ENCODE results near the gene TMEM51. TPM values are rescaled to one million over a fixed set of nuclear protein-coding genes. Genes with fewer than 3 reads are reported as not detected.

The TMEM51 gene
- total and polyA plus RNA-seq, 10 of the 15 experiments (the other 5 are each of a cell fraction or from before 2014, with no cell fraction given), result 0.55 to 4.8 (median 3.1) TPM

DNA sequence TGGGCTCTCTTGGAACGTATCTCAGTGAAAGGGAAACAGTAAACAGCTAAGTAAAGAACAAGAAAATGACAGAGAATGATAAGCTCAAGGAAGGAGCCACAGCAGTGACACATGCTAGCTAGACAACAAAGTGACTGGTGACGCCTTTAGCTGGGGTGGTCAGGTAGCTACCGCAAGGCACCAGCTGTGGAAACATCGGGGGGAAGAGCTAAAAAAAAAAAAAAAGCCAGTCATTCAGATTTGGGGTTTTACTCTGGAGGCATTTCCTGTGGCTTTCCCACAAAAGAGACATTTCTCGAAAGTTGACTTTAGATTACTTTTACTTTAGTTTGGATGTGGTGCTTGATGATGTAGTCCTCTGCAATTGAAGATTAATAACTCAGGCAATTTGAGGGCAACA is 95.5 kb downstream of the TMEM51 start (continued):
- TF ChIP-seq, protein P1, sequence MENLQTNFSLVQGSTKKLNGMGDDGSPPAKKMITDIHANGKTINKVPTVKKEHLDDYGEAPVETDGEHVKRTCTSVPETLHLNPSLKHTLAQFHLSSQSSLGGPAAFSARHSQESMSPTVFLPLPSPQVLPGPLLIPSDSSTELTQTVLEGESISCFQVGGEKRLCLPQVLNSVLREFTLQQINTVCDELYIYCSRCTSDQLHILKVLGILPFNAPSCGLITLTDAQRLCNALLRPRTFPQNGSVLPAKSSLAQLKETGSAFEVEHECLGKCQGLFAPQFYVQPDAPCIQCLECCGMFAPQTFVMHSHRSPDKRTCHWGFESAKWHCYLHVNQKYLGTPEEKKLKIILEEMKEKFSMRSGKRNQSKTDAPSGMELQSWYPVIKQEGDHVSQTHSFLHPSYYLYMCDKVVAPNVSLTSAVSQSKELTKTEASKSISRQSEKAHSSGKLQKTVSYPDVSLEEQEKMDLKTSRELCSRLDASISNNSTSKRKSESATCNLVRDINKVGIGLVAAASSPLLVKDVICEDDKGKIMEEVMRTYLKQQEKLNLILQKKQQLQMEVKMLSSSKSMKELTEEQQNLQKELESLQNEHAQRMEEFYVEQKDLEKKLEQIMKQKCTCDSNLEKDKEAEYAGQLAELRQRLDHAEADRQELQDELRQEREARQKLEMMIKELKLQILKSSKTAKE (IDR thresholded peaks at IDR 0.05; ENCODE audit: low read depth, poor library complexity, severe bottlenecking), result no peak
- TF ChIP-seq SUZ12 (IDR thresholded peaks at IDR 0.05; ENCODE audit: unreplicated experiment), result no peak
- no peak for TF ChIP-seq NFXL1 (IDR thresholded peaks at IDR 0.05; ENCODE audit: borderline replicate concordance)
- no peak for TF ChIP-seq NFYA (IDR thresholded peaks at IDR 0.05; ENCODE audit: borderline replicate concordance, low read depth, low read length)
- 0 out of 2 replicates have a peak, but pooled peaks have one; percentile 13 for TF ChIP-seq MEF2A (IDR thresholded peaks at IDR 0.05; ENCODE audit: insufficient read depth, low read depth, low read length)
- no peak for TF ChIP-seq RAD21 (IDR thresholded peaks at IDR 0.05; ENCODE audit: insufficient read depth, low read depth, low read length)
- TF ChIP-seq HDAC6 (IDR thresholded peaks at IDR 0.05; ENCODE audit: unreplicated experiment), result no peak
- peak; percentile 65 for TF ChIP-seq EED (IDR thresholded peaks at IDR 0.05; ENCODE audit: low read depth)
- 0 out of 2 replicates have a peak, but pooled peaks have one; percentile 39 for TF ChIP-seq RFX5 (IDR thresholded peaks at IDR 0.05; ENCODE audit: low read depth, low read length)
- TF ChIP-seq CBX5 (IDR thresholded peaks at IDR 0.05; ENCODE audit: low read depth), result no peak
- TF ChIP-seq ZNF207 (IDR thresholded peaks at IDR 0.05; ENCODE audit: borderline replicate concordance), result no peak
- TF ChIP-seq NRF1 (conservative IDR thresholded peaks at IDR 0.05; ENCODE audit: low read depth, low read length), result no peak
- TF ChIP-seq CREM (IDR thresholded peaks at IDR 0.05; ENCODE audit: low read depth), result peak; percentile 35; the same call in 1 of the 2 replicates
- no peak for TF ChIP-seq KDM1A (IDR thresholded peaks at IDR 0.05; ENCODE audit: borderline replicate concordance)
- TF ChIP-seq, protein P2, sequence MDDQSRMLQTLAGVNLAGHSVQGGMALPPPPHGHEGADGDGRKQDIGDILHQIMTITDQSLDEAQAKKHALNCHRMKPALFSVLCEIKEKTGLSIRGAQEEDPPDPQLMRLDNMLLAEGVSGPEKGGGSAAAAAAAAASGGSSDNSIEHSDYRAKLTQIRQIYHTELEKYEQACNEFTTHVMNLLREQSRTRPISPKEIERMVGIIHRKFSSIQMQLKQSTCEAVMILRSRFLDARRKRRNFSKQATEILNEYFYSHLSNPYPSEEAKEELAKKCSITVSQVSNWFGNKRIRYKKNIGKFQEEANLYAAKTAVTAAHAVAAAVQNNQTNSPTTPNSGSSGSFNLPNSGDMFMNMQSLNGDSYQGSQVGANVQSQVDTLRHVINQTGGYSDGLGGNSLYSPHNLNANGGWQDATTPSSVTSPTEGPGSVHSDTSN (IDR thresholded peaks at IDR 0.05; ENCODE audit: insufficient replicate concordance, low read depth, low read length), result peak; percentile 28
- no peak for TF ChIP-seq POLR2AphosphoS2 (IDR thresholded peaks at IDR 0.05; ENCODE audit: low read depth, low read length)
- TF ChIP-seq, protein P3, sequence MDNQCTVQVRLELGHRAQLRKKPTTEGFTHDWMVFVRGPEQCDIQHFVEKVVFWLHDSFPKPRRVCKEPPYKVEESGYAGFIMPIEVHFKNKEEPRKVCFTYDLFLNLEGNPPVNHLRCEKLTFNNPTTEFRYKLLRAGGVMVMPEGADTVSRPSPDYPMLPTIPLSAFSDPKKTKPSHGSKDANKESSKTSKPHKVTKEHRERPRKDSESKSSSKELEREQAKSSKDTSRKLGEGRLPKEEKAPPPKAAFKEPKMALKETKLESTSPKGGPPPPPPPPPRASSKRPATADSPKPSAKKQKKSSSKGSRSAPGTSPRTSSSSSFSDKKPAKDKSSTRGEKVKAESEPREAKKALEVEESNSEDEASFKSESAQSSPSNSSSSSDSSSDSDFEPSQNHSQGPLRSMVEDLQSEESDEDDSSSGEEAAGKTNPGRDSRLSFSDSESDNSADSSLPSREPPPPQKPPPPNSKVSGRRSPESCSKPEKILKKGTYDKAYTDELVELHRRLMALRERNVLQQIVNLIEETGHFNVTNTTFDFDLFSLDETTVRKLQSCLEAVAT (IDR thresholded peaks at IDR 0.05), result peak; percentile 56; the same call in 1 of the 2 replicates
- TF ChIP-seq RB1 (IDR thresholded peaks at IDR 0.05; ENCODE audit: borderline replicate concordance), result no peak
- TF ChIP-seq PAX8 (IDR thresholded peaks at IDR 0.05), result no peak

All from GM12878 (cell line).